BLaER1 treated with 17β-estradiol and CSF1 and Interleukin-3, amounts not matched to agents 10 nM and 100 nM (cell line): Measurements from ENCODE around the gene LRP2BP.

Experiments used
- H3K27ac ChIP-seq, 11 experiments: shearing (Covaris generic); formaldehyde crosslinking; 2 replicates each; pipeline ENCODE4 v1.8.1; 2022
- H3K27me3 ChIP-seq, 11 experiments: shearing (Covaris generic); formaldehyde crosslinking; 2 replicates each; pipeline ENCODE4 v1.8.1; 2022
- H3K36me3 ChIP-seq, 11 experiments: shearing (Covaris generic); formaldehyde crosslinking; 2 replicates each; pipeline ENCODE4 v1.8.1; 2022
- H3K4me1 ChIP-seq, 10 experiments: shearing (Covaris generic); formaldehyde crosslinking; 2 replicates each; pipeline ENCODE4 v1.8.1; 2022
- H3K4me2 ChIP-seq, 11 experiments: shearing (Covaris generic); formaldehyde crosslinking; 2 replicates each; pipeline ENCODE4 v1.8.1; 2022
- H3K4me3 ChIP-seq, 10 experiments: shearing (Covaris generic); formaldehyde crosslinking; 2 replicates each; pipeline ENCODE4 v1.8.1; 2022
- H3K9ac ChIP-seq, 11 experiments: shearing (Covaris generic); formaldehyde crosslinking; 2 replicates each; pipeline ENCODE4 v1.8.1; 2022
- H3K9me3 ChIP-seq, 11 experiments: shearing (Covaris generic); formaldehyde crosslinking; replicated peaks in 1 of 11; 2 replicates each; pipeline ENCODE4 v1.8.1; 2022
- H4K20me1 ChIP-seq, 11 experiments: shearing (Covaris generic); formaldehyde crosslinking; 2 replicates each; pipeline ENCODE4 v1.8.1; 2022
- Cebpa-rat ChIP-seq, 11 experiments: shearing (Covaris generic); IDR thresholded peaks; 2 replicates each; pipeline ENCODE4 v1.8.1; 2022

Gene LRP2BP

DNA sequence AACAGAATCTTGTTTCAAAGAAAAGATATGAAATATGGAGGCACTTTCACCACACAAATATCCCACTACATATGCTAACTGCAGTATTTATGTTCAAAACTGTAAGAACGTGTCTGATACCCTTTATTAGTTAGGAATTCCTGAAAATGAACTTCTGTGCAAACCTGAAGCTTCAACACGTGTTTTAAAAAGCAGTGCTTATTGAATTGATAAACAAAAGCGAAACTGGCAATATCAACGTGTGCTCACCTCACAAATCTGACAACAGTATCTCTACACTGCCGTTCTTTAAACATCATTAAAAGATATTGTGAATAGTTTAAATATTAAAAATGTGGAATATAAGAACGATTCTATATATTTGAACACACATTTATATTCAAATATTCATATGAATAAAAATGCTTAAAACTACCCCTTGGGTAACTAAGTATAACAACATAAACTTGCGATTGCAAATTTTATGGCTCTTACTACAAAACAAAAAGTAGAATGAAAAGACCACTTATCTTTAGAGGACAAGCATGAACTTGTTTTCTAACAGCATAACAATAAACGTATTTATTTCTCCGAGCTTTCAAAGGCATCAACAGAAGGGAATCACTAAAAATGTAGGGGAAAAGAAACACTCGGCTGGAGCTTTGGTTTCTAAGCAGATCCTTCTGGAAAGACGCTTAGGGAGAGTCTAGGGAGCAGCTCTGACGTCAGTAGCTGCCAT is at the start of gene LRP2BP:
Gene LRP2BP (minus strand): TSS at position 687 of the 718 bp plus-strand sequence. CDS start 17,738 bp downstream, outside the sequence.
- peak within 1 kb of the TSS; percentile 86 to 99 (median 93) for H3K4me2 ChIP-seq
- peaks cover 0 to 18% (median 11%) of the 10 kb centered on the region in 11 experiments; a peak in 13 of 22 replicates for H3K36me3 ChIP-seq
- no peaks in the 10 kb centered on the region for H3K27me3 ChIP-seq
- H3K27ac ChIP-seq: peak within 1 kb of the TSS; percentile 89 to 94 (median 92)
- TF ChIP-seq Cebpa-rat (IDR thresholded peaks at IDR 0.05): no peak
- H3K4me3 ChIP-seq: peak within 1 kb of the TSS; percentile 70 to 89 (median 80)
- H3K9me3 ChIP-seq: no peaks in the 10 kb centered on the region
- peak within 1 kb of the TSS; percentile 85 to 95 (median 90) for H3K9ac ChIP-seq
- no peaks in the 10 kb centered on the region; a peak in 1 of 22 replicates for H4K20me1 ChIP-seq
- peaks cover 45 to 74% (median 66%) of the 10 kb centered on the region in 10 experiments for H3K4me1 ChIP-seq

- H3K27ac ChIP-seq: no peak overlapping the region
- H3K27me3 ChIP-seq: no peaks in the 10 kb centered on the region
- H3K9me3 ChIP-seq: no peaks in the 10 kb centered on the region
- no peak overlapping the region for H3K9ac ChIP-seq
- H3K4me2 ChIP-seq: no peak overlapping the region
- H3K4me1 ChIP-seq: no peaks in the 10 kb centered on the region
- no peaks in the 10 kb centered on the region; a peak in 1 of 22 replicates for H3K36me3 ChIP-seq
- TF ChIP-seq Cebpa-rat (IDR thresholded peaks at IDR 0.05): no peak
- H4K20me1 ChIP-seq: no peaks in the 10 kb centered on the region
- no peak overlapping the region for H3K4me3 ChIP-seq
Measured at GRCh38 chr4:185445209-185445608, 49.5 kb upstream of the LRP2BP start.

DNA sequence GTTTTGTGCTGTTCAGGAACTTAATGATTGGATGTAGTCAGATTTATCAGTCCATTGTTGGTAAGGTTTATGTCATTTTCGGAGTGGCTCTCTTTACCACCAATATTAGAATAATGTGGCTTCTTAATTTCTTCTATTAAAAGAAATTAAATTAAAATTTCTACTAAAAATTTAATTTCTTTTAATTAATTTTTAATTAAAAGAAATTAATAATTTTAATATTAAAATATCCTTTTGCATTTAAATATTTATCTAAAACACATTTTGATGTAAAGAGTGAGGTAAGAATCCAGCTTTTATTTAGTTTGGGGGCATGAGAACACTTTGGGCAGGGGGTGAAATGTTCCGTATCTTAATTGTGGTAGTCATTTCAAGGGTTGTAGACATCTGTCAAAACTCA is 45.8 kb upstream of the LRP2BP start:
- H3K4me2 ChIP-seq: no peak overlapping the region
- TF ChIP-seq Cebpa-rat (IDR thresholded peaks at IDR 0.05): no peak

DNA sequence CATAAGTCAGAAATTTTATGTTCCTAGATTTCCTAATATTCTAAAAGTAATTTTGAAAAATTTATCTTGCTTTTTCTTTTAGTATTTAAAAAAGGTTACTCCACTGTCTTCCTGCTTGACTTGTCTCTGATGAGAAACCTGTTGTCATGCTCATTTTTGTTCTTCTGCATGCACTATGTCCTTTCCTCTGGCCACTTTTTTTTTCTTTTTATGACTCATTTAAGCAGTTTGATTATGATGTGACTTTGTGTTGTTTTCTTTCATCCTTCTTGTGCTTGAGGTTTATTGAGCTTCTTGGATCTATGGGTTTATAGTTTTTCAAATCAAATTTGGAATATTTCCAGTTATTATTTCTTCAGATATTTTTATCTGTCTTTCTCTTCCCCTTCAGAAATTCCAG is 42.1 kb upstream of the LRP2BP start:
- Histone ChIP-seq H3K4me3 (no peak overlapping the region), H3K9ac (no peak overlapping the region), H3K4me2 (no peak overlapping the region), H4K20me1 (no peaks in the 10 kb centered on the region), H3K27me3 (no peaks in the 10 kb centered on the region), H3K27ac (no peak overlapping the region), H3K36me3 (no peaks in the 10 kb centered on the region), H3K4me1 (no peaks in the 10 kb centered on the region), H3K9me3 (no peaks in the 10 kb centered on the region)
- TF ChIP-seq Cebpa-rat (IDR thresholded peaks at IDR 0.05): no peak

More for the DNA sequence above, 45.8 kb upstream of the LRP2BP start:
- Histone ChIP-seq H3K27ac (no peak overlapping the region), H3K27me3 (no peaks in the 10 kb centered on the region), H3K9me3 (no peaks in the 10 kb centered on the region), H3K4me1 (no peaks in the 10 kb centered on the region), H3K4me3 (no peak overlapping the region), H4K20me1 (no peaks in the 10 kb centered on the region), H3K9ac (no peak overlapping the region), H3K36me3 (no peaks in the 10 kb centered on the region; a peak in 1 of 22 replicates)

DNA sequence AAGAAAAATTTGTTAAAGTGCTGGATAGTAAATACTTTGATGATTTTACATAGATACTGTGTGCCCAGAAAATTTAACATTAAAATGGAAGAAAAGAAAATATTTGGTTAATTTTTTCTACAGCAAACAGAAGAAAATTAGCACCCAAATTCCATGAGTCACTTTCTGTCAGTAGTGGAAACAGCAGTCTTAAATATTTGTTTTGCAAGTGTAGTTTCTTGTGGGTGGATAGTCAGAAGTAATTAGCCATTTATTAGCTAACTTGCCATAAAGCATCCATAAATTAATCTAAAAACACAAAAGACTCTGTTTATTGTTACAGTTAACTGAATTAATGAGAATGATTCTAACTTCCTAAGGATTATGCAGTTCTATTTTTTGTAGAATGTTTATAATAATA is 39.7 kb upstream of the LRP2BP start:
- Histone ChIP-seq H3K27ac (no peak overlapping the region), H3K4me2 (no peak overlapping the region), H3K27me3 (no peaks in the 10 kb centered on the region), H3K4me3 (no peak overlapping the region), H4K20me1 (no peaks in the 10 kb centered on the region), H3K36me3 (no peaks in the 10 kb centered on the region), H3K9me3 (no peaks in the 10 kb centered on the region), H3K4me1 (no peaks in the 10 kb centered on the region), H3K9ac (no peak overlapping the region)
- TF ChIP-seq Cebpa-rat (IDR thresholded peaks at IDR 0.05): no peak

GRCh38 chr4:185429660-185430059 is 33.9 kb upstream of the LRP2BP start:
- Histone ChIP-seq H3K9me3 (no peaks in the 10 kb centered on the region), H3K4me1 (peaks cover 5 to 13% (median 8%) of the 10 kb centered on the region in 10 experiments; a peak in 19 of 20 replicates), H3K9ac (no peak overlapping the region), H3K27ac (no peak overlapping the region), H3K4me3 (no peak overlapping the region), H3K4me2 (no peak overlapping the region), H3K27me3 (no peaks in the 10 kb centered on the region), H4K20me1 (no peaks in the 10 kb centered on the region), H3K36me3 (no peaks in the 10 kb centered on the region)
- TF ChIP-seq Cebpa-rat (IDR thresholded peaks at IDR 0.05): no peak

DNA sequence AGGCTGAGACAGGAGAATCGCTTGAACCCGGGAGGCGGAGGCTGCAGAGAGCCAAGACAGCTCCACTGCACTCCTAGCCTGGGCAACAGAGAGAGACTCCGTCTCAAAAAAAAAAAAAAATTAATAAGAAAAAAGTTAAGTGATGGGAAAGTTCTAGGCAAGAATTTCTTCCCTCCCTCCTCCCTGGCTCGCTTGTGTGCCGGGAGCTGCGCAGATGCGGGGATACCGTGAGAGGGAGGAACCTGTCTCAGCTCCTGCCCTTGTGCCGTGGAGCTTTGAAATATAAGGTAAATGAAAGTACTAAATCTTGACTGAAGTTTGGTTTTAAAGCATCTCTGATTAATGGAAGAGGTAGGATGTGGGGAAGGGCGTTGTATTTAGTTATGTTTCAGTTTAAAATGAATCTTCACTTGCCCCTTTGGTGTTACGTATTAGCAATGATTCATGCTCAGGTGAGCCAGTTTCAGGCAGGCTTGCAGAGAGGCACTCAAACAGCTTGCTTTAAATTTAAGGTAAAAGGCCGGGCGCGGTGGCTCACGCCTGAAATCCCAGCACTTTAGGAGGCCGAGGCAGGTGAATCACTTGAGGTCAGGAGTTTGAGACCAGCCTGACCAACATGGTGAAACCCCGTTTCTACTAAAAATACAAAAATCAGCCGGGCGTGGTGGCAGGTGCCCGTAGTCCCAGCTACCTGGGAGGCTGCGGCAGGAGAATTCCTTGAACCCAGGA is 31.4 kb upstream of the LRP2BP start:
- no peaks in the 10 kb centered on the region for H4K20me1 ChIP-seq
- peaks cover 7 to 23% (median 15%) of the 10 kb centered on the region in 10 experiments for H3K4me1 ChIP-seq
- no peaks in the 10 kb centered on the region for H3K27me3 ChIP-seq
- TF ChIP-seq Cebpa-rat (IDR thresholded peaks at IDR 0.05): no peak
- H3K36me3 ChIP-seq: peaks cover 0 to 10% (median 1%) of the 10 kb centered on the region in 11 experiments; a peak in 11 of 22 replicates
- peak overlapping the region in 3 of 11 experiments; percentile 86 to 87 (median 86); a peak in 4 of 22 replicates for H3K4me2 ChIP-seq
- no peak overlapping the region for H3K4me3 ChIP-seq
- no peaks in the 10 kb centered on the region for H3K9me3 ChIP-seq
- no peak overlapping the region for H3K27ac ChIP-seq
- H3K9ac ChIP-seq: no peak overlapping the region

GRCh38 chr4:185425647-185426352 is 30.1 kb upstream of the LRP2BP start, which contains the start of gene UFSP2:
Gene UFSP2 (minus strand): TSS chr4:185425964. CDS start chr4:185425868, 96 bp downstream.
- Histone ChIP-seq H3K36me3 (peaks cover 4 to 23% (median 14%) of the 10 kb centered on the region in 11 experiments; a peak in 16 of 22 replicates), H3K27ac (peak within 1 kb of the TSS; percentile 92 to 100 (median 99)), H3K27me3 (no peaks in the 10 kb centered on the region), H3K9me3 (no peaks in the 10 kb centered on the region), H3K4me3 (peak within 1 kb of the TSS; percentile 63 to 81 (median 76)), H3K4me1 (peaks cover 7 to 23% (median 15%) of the 10 kb centered on the region in 10 experiments), H3K4me2 (peak within 1 kb of the TSS; percentile 80 to 96 (median 88)), H4K20me1 (no peaks in the 10 kb centered on the region), H3K9ac (peak within 1 kb of the TSS; percentile 90 to 99 (median 97))
- no peak for TF ChIP-seq Cebpa-rat (IDR thresholded peaks at IDR 0.05)
